NK-92 treated with Interleukin-12 subunit alpha and Interleukin-12 subunit beta, amount 100 ng/mL, for 24 hours (cell line): Measurements from ENCODE around the gene DENND6B.

ENCODE experiments used
- DNase-seq: peaks from one replicate; lab custom pipeline; 2025; lab: John Stamatoyannopoulos, UW

The DENND6B gene

GRCh38 chr22:50316114-50317065 is 10.4 kb downstream of the DENND6B start:
- DNase-seq = no peak

GRCh38 chr22:50315289-50316113 is 11.3 kb downstream of the DENND6B start:
- DNase-seq = no peak

- no peak for DNase-seq
These were observed 12.1 kb downstream of the DENND6B start for GRCh38 chr22:50314455-50315288.

- DNase-seq = no peak
These were observed 12.7 kb downstream of the DENND6B start for GRCh38 chr22:50314081-50314454.

GRCh38 chr22:50313600-50313999 is 13.2 kb downstream of the DENND6B start:
- DNase-seq = no peak

GRCh38 chr22:50313021-50313420 is 13.8 kb downstream of the DENND6B start:
- no peak for DNase-seq

- DNase-seq = no peak
These were observed 14.4 kb downstream of the DENND6B start for GRCh38 chr22:50312371-50312770.

GRCh38 chr22:50311606-50312351 is 15.0 kb downstream of the DENND6B start:
- DNase-seq = no peak

- no peak for DNase-seq
These were observed 15.8 kb downstream of the DENND6B start for GRCh38 chr22:50310949-50311444.

GRCh38 chr22:50310031-50310722 is 16.6 kb downstream of the DENND6B start:
- no peak for DNase-seq

GRCh38 chr22:50309601-50309991 is 17.2 kb downstream of the DENND6B start:
- DNase-seq = no peak

GRCh38 chr22:50308986-50309600 is 17.7 kb downstream of the DENND6B start:
- DNase-seq = no peak

GRCh38 chr22:50308597-50308935 is 18.2 kb downstream of the DENND6B start:
- DNase-seq = no peak

GRCh38 chr22:50307890-50308596 is 18.8 kb downstream of the DENND6B start:
- no peak for DNase-seq

- no peak for DNase-seq
These were observed 19.8 kb downstream of the DENND6B start, which contains the start of gene PLXNB2 for GRCh38 chr22:50306753-50307749. TSS of gene PLXNB2 (minus strand) at chr22:50307646. CDS start at chr22:50290584, 17,062 bp downstream.

- no peak for DNase-seq
These were observed 20.8 kb downstream of the DENND6B start for GRCh38 chr22:50305923-50306566.

GRCh38 chr22:50305393-50305922 is 21.4 kb downstream of the DENND6B start:
- no peak for DNase-seq
